Measurements from ENCODE around the gene CCDC149. TPM values are rescaled to one million over a fixed set of nuclear protein-coding genes. Genes with fewer than 3 reads are reported as not detected.

CCDC149 gene
- total RNA-seq, 2 experiments from 2014 or later, result 0.25 to 0.69 TPM

GRCh38 chr4:24896977-24897376, 15.9 kb downstream of the CCDC149 start:
- no peak for ATAC-seq (ENCODE audit: poor library complexity)
- H3K36me3 Mint-ChIP-seq (ENCODE audit: low read depth), result no peaks in the 10 kb centered on the region
- Histone ChIP-seq H3K27me3 (ENCODE audit: control insufficient read depth in 1 of 2, insufficient read depth in 2 of 2, low read length in 2 of 2) (no peaks in the 10 kb centered on the region), H3K4me1 (ENCODE audit: insufficient read depth, low read length) (no peaks in the 10 kb centered on the region), H3K27ac (ENCODE audit: low read depth in 1 of 2, low read length in 2 of 2) (no peak overlapping the region), H3K36me3 (ENCODE audit: insufficient read depth, low read length) (no peaks in the 10 kb centered on the region), H3K4me3 (ENCODE audit: low read length) (no peak overlapping the region), H3K9me3 (ENCODE audit: control insufficient read depth in 1 of 2, insufficient read depth in 1 of 2, low read length in 2 of 2) (no peaks in the 10 kb centered on the region)
- no peak overlapping the region for H3K27ac Mint-ChIP-seq
- DNase-seq, result no peak
- H3K27me3 Mint-ChIP-seq, result peaks cover 4% of the 10 kb centered on the region
- ChIA-PET POLR2A (no interaction called here), CTCF (no interaction called here)
- intact Hi-C loops (cut with DNase I, micrococcal nuclease), result no loop called here
- TF ChIP-seq CTCF (IDR thresholded peaks at IDR 0.05), result no peak
- H3K4me1 Mint-ChIP-seq (ENCODE audit: low read depth), result no peaks in the 10 kb centered on the region
- no peak overlapping the region for H3K4me3 Mint-ChIP-seq
- H3K9me3 Mint-ChIP-seq, result no peaks in the 10 kb centered on the region

DNA sequence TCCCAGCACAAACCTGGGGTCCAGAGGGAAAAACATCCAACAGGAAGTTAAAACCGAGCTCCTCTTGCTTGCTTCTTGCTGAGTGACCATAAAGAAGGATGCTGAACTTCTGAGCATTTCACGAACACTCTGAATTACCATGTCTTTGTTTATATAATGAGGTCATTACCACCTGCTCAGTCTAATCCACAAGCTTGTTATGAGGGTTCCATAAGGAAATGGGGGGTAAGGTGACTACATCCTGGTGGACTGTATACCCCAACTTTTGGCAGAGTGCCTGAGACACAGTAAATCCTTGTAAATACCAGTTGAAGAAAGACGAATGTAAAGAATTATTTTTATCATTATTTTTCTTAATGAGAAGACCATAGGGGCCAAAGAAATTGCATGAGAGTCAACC, 16.8 kb downstream of the CCDC149 start:
- Mint-ChIP-seq H3K36me3 (ENCODE audit: low read depth) (no peaks in the 10 kb centered on the region), H3K4me3 (no peak overlapping the region), H3K9me3 (no peaks in the 10 kb centered on the region), H3K27me3 (peaks cover 4% of the 10 kb centered on the region), H3K27ac (no peak overlapping the region), H3K4me1 (ENCODE audit: low read depth) (no peaks in the 10 kb centered on the region)
- no peak for ATAC-seq (ENCODE audit: poor library complexity)
- no peak for TF ChIP-seq CTCF (IDR thresholded peaks at IDR 0.05)
- POLR2A ChIA-PET, result no interaction called here
- Histone ChIP-seq H3K36me3 (ENCODE audit: insufficient read depth, low read length) (no peaks in the 10 kb centered on the region), H3K9me3 (ENCODE audit: control insufficient read depth in 1 of 2, insufficient read depth in 1 of 2, low read length in 2 of 2) (no peaks in the 10 kb centered on the region), H3K4me3 (ENCODE audit: low read length) (no peak overlapping the region), H3K27ac (ENCODE audit: low read depth in 1 of 2, low read length in 2 of 2) (no peak overlapping the region), H3K4me1 (ENCODE audit: insufficient read depth, low read length) (no peaks in the 10 kb centered on the region), H3K27me3 (ENCODE audit: control insufficient read depth in 1 of 2, insufficient read depth in 2 of 2, low read length in 2 of 2) (no peaks in the 10 kb centered on the region)
- intact Hi-C loops (cut with DNase I, micrococcal nuclease), result no loop called here
- DNase-seq, result no peak
- CTCF ChIA-PET, result no interaction called here

GRCh38 chr4:24895461-24895860, 17.4 kb downstream of the CCDC149 start:
- ChIA-PET CTCF (no interaction called here), POLR2A (no interaction called here)
- H3K36me3 Mint-ChIP-seq (ENCODE audit: low read depth), result no peaks in the 10 kb centered on the region
- no peak for TF ChIP-seq CTCF (IDR thresholded peaks at IDR 0.05)
- Histone ChIP-seq H3K9me3 (ENCODE audit: control insufficient read depth in 1 of 2, insufficient read depth in 1 of 2, low read length in 2 of 2) (no peaks in the 10 kb centered on the region), H3K36me3 (ENCODE audit: insufficient read depth, low read length) (no peaks in the 10 kb centered on the region), H3K27ac (ENCODE audit: low read depth in 1 of 2, low read length in 2 of 2) (no peak overlapping the region), H3K4me1 (ENCODE audit: insufficient read depth, low read length) (no peaks in the 10 kb centered on the region), H3K4me3 (ENCODE audit: low read length) (no peak overlapping the region), H3K27me3 (ENCODE audit: control insufficient read depth in 1 of 2, insufficient read depth in 2 of 2, low read length in 2 of 2) (no peaks in the 10 kb centered on the region)
- no peak overlapping the region for H3K4me3 Mint-ChIP-seq
- no peaks in the 10 kb centered on the region for H3K9me3 Mint-ChIP-seq
- H3K4me1 Mint-ChIP-seq (ENCODE audit: low read depth), result no peaks in the 10 kb centered on the region
- no peak overlapping the region for H3K27ac Mint-ChIP-seq
- intact Hi-C loops (cut with DNase I, micrococcal nuclease), result no loop called here
- DNase-seq (no peak), ATAC-seq (ENCODE audit: poor library complexity) (no peak)
- H3K27me3 Mint-ChIP-seq, result peaks cover 4% of the 10 kb centered on the region

Measured in CD4-positive, alpha-beta T cell (primary cell).